Mesothelial cell of epicardium (in vitro differentiated cells): ENCODE data around the gene WNT7B. TPM values are rescaled to one million over a fixed set of nuclear protein-coding genes. Genes with fewer than 3 reads are reported as not detected.
A peak's percentile ranks its signal among the peaks of the same experiment; 100 is the strongest.

Source experiments
- DNase-seq, 2 experiments: peaks; one replicate each; pipeline ENCODE4 v3.0.0; 2021; ENCODE audit warnings: low spot score in 2 of 2; ENCODE audit not compliant: unreplicated experiment in 2 of 2
- H3K27ac Mint-ChIP-seq: 2 replicates; pipeline ENCODE4 v1.8.0; 2021; ENCODE audit warnings: mixed read lengths
- H3K27me3 Mint-ChIP-seq: 2 replicates; pipeline ENCODE4 v1.8.0; 2021; ENCODE audit warnings: low read depth, mixed read lengths
- H3K36me3 Mint-ChIP-seq: 2 replicates; pipeline ENCODE4 v1.8.0; 2021; ENCODE audit warnings: mixed read lengths
- H3K4me1 Mint-ChIP-seq: 2 replicates; pipeline ENCODE4 v1.8.0; 2021; ENCODE audit warnings: mixed read lengths
- H3K4me3 Mint-ChIP-seq: 2 replicates; pipeline ENCODE4 v1.8.0; 2021; ENCODE audit warnings: mild to moderate bottlenecking, moderate library complexity, mixed read lengths
- H3K9me3 Mint-ChIP-seq: 2 replicates; pipeline ENCODE4 v1.8.0; 2021; ENCODE audit warnings: mixed read lengths
- total RNA-seq: library from RNA; stranded (reverse); gene quantifications from 3 replicates; pipeline ENCODE4 v1.2.1, GENCODE V29; 2021
- TF ChIP-seq, protein P1 (sequence below): fragments of 200-600 bp; sonication (generic); IDR thresholded peaks from one replicate; pipeline ENCODE4 v1.5.0; 2021; ENCODE audit warnings: antibody characterized with exemption; ENCODE audit not compliant: unreplicated experiment

The WNT7B gene
- total RNA-seq, 1 donor from 2014 or later: 12.0 TPM

DNA sequence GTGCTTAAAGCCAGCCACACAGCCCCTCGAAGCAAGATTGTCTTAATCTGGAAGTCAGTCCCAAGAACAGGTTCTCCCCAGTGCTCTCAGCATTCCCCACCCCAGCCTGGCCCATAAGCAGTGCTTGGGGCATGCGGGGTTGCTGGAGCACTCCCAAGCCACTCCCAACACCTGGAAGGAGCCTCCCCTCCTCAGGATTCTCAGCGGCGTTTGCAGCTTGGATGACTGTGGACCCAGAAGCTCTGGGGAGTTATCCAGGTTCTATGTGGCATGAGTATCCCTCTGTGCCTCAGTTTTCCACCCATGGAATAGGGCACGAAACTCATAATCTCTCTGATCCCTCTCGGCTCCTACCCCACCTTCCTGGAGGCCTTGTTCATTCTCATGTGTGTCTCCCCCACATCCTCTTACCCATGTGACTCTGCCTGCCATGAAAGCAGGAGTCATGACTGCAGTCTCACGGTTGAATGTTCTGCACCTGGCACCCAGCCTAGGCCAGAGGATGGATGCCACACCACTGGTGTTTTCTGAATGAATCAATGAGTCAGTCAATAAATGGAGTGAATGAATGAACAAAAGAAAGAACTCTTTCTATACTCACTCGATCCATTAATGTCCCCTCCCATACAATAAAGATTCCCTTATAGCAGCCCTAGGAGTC, 33.4 kb upstream of the WNT7B start:
- H3K4me1 Mint-ChIP-seq: peaks cover 36% of the 10 kb centered on the region
- H3K4me3 Mint-ChIP-seq: no peak overlapping the region
- peaks cover 2% of the 10 kb centered on the region for H3K36me3 Mint-ChIP-seq
- no peak for DNase-seq
- H3K27me3 Mint-ChIP-seq: no peaks in the 10 kb centered on the region
- TF ChIP-seq, protein P1, sequence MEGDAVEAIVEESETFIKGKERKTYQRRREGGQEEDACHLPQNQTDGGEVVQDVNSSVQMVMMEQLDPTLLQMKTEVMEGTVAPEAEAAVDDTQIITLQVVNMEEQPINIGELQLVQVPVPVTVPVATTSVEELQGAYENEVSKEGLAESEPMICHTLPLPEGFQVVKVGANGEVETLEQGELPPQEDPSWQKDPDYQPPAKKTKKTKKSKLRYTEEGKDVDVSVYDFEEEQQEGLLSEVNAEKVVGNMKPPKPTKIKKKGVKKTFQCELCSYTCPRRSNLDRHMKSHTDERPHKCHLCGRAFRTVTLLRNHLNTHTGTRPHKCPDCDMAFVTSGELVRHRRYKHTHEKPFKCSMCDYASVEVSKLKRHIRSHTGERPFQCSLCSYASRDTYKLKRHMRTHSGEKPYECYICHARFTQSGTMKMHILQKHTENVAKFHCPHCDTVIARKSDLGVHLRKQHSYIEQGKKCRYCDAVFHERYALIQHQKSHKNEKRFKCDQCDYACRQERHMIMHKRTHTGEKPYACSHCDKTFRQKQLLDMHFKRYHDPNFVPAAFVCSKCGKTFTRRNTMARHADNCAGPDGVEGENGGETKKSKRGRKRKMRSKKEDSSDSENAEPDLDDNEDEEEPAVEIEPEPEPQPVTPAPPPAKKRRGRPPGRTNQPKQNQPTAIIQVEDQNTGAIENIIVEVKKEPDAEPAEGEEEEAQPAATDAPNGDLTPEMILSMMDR: no peak
- H3K9me3 Mint-ChIP-seq: peaks cover 4% of the 10 kb centered on the region
- no peak overlapping the region for H3K27ac Mint-ChIP-seq

DNA sequence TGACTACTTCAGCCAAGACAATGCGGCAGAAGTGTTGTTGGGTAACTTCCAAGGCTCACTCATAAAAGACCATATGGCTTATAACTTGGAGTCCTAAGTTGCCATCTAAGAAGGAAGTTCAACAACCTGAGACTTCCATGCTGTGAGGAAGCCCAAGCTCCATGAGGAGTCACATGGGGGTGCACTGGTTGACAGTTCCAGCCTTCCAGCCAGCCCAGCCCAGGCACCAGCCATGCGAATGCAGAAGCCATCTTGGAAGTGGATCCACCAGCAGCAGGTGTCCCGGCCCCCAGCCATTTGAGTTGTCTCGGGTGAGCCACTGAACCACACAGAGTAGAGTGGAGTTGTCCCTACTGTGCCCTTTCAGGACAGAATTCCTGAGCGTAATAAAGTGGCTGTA, 32.8 kb upstream of the WNT7B start:
- Mint-ChIP-seq H3K9me3 (peaks cover 4% of the 10 kb centered on the region), H3K27me3 (no peaks in the 10 kb centered on the region), H3K27ac (no peak overlapping the region), H3K4me3 (no peak overlapping the region), H3K36me3 (peaks cover 2% of the 10 kb centered on the region), H3K4me1 (peaks cover 30% of the 10 kb centered on the region)
- TF ChIP-seq, protein P1: no peak
- DNase-seq: no peak

DNA sequence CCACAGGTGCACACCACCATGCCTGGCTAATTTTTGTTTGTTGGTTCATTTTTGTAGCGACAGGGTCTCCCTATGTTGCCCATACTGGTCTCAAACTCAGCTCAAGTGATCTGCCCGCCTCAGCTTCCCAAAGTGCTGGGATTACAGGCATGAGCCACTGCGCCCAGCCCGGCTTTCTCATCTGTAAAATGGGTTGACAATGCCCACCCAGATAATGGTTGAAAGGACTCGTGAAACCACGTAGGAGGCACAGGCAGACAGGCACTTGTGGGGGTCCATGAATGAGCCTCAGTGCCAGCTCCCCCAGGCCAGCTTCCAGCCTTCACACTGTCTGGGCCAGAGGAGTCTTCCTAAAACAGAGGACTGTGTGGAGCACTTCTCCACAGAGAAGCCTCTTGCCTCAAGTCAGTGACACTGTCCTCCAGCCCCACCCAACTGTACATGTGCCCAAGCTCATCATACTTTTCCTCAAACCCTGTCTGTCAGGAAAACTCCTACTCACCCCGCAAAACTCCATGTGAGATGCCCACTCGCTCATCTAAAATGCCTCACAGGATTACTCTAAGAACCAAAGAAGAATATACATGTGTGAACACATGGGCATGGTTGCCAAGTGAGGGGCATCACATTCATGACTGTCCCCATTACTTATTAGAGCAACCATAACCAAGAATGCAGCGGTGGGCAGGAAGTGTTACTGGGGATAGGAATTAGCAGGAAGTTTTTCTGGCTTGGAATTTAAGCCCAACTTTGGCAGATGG, 32.1 kb upstream of the WNT7B start:
- Mint-ChIP-seq H3K4me3 (no peak overlapping the region), H3K27ac (no peak overlapping the region), H3K9me3 (peaks cover 4% of the 10 kb centered on the region), H3K4me1 (peaks cover 30% of the 10 kb centered on the region), H3K27me3 (no peaks in the 10 kb centered on the region), H3K36me3 (peaks cover 2% of the 10 kb centered on the region)
- TF ChIP-seq, protein P1: no peak
- no peak for DNase-seq

- Mint-ChIP-seq H3K27ac (peak overlapping the region; percentile 95), H3K36me3 (peaks cover 2% of the 10 kb centered on the region), H3K27me3 (no peaks in the 10 kb centered on the region), H3K4me3 (no peak overlapping the region), H3K4me1 (peaks cover 25% of the 10 kb centered on the region), H3K9me3 (peaks cover 4% of the 10 kb centered on the region)
- TF ChIP-seq, protein P1: no peak
- no peak for DNase-seq
These were observed 31.3 kb upstream of the WNT7B start for GRCh38 chr22:46008291-46008690.

- Mint-ChIP-seq H3K27ac (peak overlapping the region; percentile 95), H3K9me3 (peaks cover 4% of the 10 kb centered on the region), H3K27me3 (no peaks in the 10 kb centered on the region), H3K4me3 (no peak overlapping the region), H3K4me1 (peaks cover 20% of the 10 kb centered on the region), H3K36me3 (peaks cover 2% of the 10 kb centered on the region)
- TF ChIP-seq, protein P1: no peak
- DNase-seq: peak; percentile 54 to 56
These were observed 30.9 kb upstream of the WNT7B start for GRCh38 chr22:46007848-46008261.
